Tibial nerve (tissue), 4 donors: ENCODE data around the gene AUNIP.

ENCODE experiments used
- EP300 ChIP-seq, 2 donors: sonication (generic); formaldehyde crosslinking; IDR thresholded peaks; one replicate each; pipeline ENCODE4 v1.6.1; 2017; ENCODE audit warnings: antibody characterized with exemption in 2 of 2, mild to moderate bottlenecking in 1 of 2
- POLR2A ChIP-seq, 2 donors: fragments of 450-650 bp; IDR thresholded peaks; one replicate each; pipeline ENCODE4 v1.6.1; 2017; ENCODE audit warnings: antibody characterized with exemption in 2 of 2, mild to moderate bottlenecking in 2 of 2, moderate library complexity in 2 of 2
- TF ChIP-seq, protein P1 (sequence below), 5 experiments: fragments of 200-600 bp in 3 of 5; fragments of 450-650 bp in 2 of 5; sonication (generic) in 3 of 5; IDR thresholded peaks; one replicate each; pipeline ENCODE4 v1.5.1; 2016 to 2019; ENCODE audit warnings: antibody characterized with exemption in 5 of 5, mild to moderate bottlenecking in 3 of 5, moderate library complexity in 2 of 5

DNA sequence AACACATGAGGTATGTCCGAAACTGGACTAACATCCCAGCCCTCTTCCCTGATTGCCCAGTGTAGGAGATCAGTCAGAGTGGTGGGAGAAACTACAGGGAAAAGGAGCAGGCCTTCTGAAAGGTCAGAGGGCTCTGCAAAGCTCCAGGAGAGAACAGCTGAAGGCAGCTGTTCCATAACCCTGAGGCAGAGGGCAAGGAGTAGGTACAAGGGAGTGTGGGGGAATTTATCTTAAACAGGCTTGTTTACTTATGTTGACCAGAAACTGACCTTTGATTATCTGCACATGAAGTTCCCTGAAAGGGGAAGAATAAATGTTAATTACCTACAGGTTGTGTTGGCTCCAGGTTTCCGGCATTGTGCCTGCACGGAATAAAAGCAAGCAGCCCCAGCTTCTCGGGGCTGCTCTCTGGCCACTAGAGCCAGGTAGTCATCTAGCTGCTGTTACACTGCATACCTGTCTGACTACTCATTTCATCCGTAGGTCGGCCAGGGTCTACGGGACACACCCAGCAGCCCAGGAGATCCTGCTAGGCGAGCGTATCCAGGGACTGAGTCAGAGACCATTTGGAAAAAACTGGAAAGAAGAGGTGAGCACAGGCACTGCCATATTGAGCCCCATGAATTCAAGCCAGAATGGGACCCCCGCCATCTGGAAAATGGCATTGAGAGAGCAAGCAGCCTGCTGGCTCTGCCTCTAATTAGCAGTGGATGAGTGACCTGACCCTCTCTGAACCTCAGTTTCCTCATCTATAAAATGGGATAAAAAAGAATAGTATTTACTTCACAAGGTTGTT is 31.2 kb upstream of the AUNIP start:
- TF ChIP-seq POLR2A (IDR thresholded peaks at IDR 0.05) (no peak), EP300 (IDR thresholded peaks at IDR 0.05) (no peak)
- TF ChIP-seq, protein P1, sequence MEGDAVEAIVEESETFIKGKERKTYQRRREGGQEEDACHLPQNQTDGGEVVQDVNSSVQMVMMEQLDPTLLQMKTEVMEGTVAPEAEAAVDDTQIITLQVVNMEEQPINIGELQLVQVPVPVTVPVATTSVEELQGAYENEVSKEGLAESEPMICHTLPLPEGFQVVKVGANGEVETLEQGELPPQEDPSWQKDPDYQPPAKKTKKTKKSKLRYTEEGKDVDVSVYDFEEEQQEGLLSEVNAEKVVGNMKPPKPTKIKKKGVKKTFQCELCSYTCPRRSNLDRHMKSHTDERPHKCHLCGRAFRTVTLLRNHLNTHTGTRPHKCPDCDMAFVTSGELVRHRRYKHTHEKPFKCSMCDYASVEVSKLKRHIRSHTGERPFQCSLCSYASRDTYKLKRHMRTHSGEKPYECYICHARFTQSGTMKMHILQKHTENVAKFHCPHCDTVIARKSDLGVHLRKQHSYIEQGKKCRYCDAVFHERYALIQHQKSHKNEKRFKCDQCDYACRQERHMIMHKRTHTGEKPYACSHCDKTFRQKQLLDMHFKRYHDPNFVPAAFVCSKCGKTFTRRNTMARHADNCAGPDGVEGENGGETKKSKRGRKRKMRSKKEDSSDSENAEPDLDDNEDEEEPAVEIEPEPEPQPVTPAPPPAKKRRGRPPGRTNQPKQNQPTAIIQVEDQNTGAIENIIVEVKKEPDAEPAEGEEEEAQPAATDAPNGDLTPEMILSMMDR (IDR thresholded peaks at IDR 0.05) = no peak
